GM12878 (cell line): ENCODE results near the gene USP47. TPM values are rescaled to one million over a fixed set of nuclear protein-coding genes. Genes with fewer than 3 reads are reported as not detected.

Source experiments
- ATAC-seq: fragments of 200-7000 bp; cut with Tn5 transposase; 3 replicates; pipeline ENCODE4 v1.9.1; 2020; ENCODE audit warnings: mild to moderate bottlenecking, moderate library complexity
- BruUV-seq: library from RNA; stranded (reverse); fragments of 400-500 nt; replicated peaks from 2 replicates; lab custom pipeline; 2021; lab: Mats Ljungman, UMichigan
- CTCF ChIA-PET: fragments of 300-600 bp; sonication (Branson Sonifier 250); formaldehyde crosslinking; extraction: SDS; loops from one replicate; lab custom pipeline; 2021; ENCODE audit warnings: inconsistent platforms; lab: Yijun Ruan, JAX
- POLR2A ChIA-PET: fragments of 350-600 bp; formaldehyde crosslinking; extraction: SDS; loops from one replicate; lab custom pipeline; 2021; ENCODE audit warnings: inconsistent platforms; lab: Charles Lee
- RAD21 ChIA-PET: fragments of 300-600 bp; sonication (Branson Sonifier 250); formaldehyde crosslinking; loops from one replicate; lab custom pipeline; 2023; ENCODE audit warnings: antibody characterized with exemption; ENCODE audit not compliant: unreplicated experiment; lab: Charles Lee
- SMC1A ChIA-PET: fragments of 300-600 bp; sonication (Branson Sonifier 250); formaldehyde crosslinking; loops from one replicate; lab custom pipeline; 2023; ENCODE audit not compliant: unreplicated experiment, uncharacterized antibody; lab: Charles Lee
- DNase-seq: peaks from one replicate; pipeline ENCODE4 v3.0.0-alpha.2; 2011; ENCODE audit warnings: low read depth, low spot score
- FAIRE-seq: peaks from 3 replicates; lab custom pipeline; 2011; peaks lifted over from hg19 to GRCh38; lab: Jason Lieb, UNC
- H2AFZ ChIP-seq: 2 replicates; pipeline ENCODE4 v1.6.0; 2011; ENCODE audit warnings: low read depth, low read length, control low read depth; ENCODE audit not compliant: control insufficient read depth
- H3K27ac ChIP-seq: 2 replicates; pipeline ENCODE4 v1.5.1; 2011; ENCODE audit warnings: control low read depth; ENCODE audit not compliant: control insufficient read depth, insufficient read depth
- H3K27me3 ChIP-seq, 2 experiments: replicated peaks in 1 of 2; 2 replicates each; pipeline versions ENCODE4 v1.6.0 to v1.6.1; 2011; ENCODE audit warnings: low read length in 1 of 2; ENCODE audit not compliant: control insufficient read depth in 2 of 2, insufficient read depth in 2 of 2
- H3K36me3 ChIP-seq, 2 experiments: 2 replicates each; pipeline ENCODE4 v1.5.1; 2011; ENCODE audit warnings: low read length in 1 of 2; ENCODE audit not compliant: control insufficient read depth in 2 of 2, insufficient read depth in 2 of 2
- H3K4me1 ChIP-seq: 2 replicates; pipeline ENCODE4 v1.6.1; 2011; ENCODE audit warnings: mild to moderate bottlenecking, low read length, moderate library complexity, mixed read lengths; ENCODE audit not compliant: control insufficient read depth, insufficient read depth
- H3K4me2 ChIP-seq: 2 replicates; pipeline ENCODE4 v1.6.0; 2011; ENCODE audit warnings: control low read depth; ENCODE audit not compliant: control insufficient read depth, insufficient read depth
- H3K4me3 ChIP-seq: fragments of 200-600 bp; sonication (generic); 2 replicates; pipeline ENCODE4 v1.5.1; 2016
- H3K79me2 ChIP-seq: 2 replicates; pipeline ENCODE4 v1.6.0; 2011; ENCODE audit warnings: low read length; ENCODE audit not compliant: control insufficient read depth, insufficient read depth
- H3K9ac ChIP-seq: 2 replicates; pipeline ENCODE4 v1.8.0; 2011; ENCODE audit warnings: low read length, control low read depth, mixed read lengths; ENCODE audit not compliant: control insufficient read depth, insufficient read depth
- H3K9me3 ChIP-seq: replicated peaks from 3 replicates; pipeline ENCODE4 v1.5.1; 2011; ENCODE audit warnings: mild to moderate bottlenecking, low read length; ENCODE audit not compliant: control insufficient read depth, insufficient read depth
- H4K20me1 ChIP-seq: 2 replicates; pipeline ENCODE4 v1.6.0; 2011; ENCODE audit not compliant: control insufficient read depth, insufficient read depth
- CBX3 ChIP-seq: fragments of 200-600 bp; sonication (generic); IDR thresholded peaks from 2 replicates; pipeline ENCODE4 v1.6.1; 2016; ENCODE audit warnings: low read depth, borderline replicate concordance
- CREB1 ChIP-seq: IDR thresholded peaks from 2 replicates; pipeline ENCODE4 v1.6.1; 2012; ENCODE audit warnings: low read depth, mild to moderate bottlenecking, inconsistent platforms
- CUX1 ChIP-seq: IDR thresholded peaks from 2 replicates; pipeline ENCODE4 v1.6.1; 2012; ENCODE audit warnings: improper control_type of control experiment, low read depth, low read length; ENCODE audit not compliant: insufficient replicate concordance
- GATAD2B ChIP-seq: fragments of 450-650 bp; conservative IDR thresholded peaks from 2 replicates; pipeline ENCODE4 v1.6.1; 2017; ENCODE audit warnings: low read depth, mild to moderate bottlenecking, moderate library complexity
- HDGF ChIP-seq: fragments of 450-650 bp; IDR thresholded peaks from 2 replicates; pipeline ENCODE4 v1.6.1; 2016; ENCODE audit warnings: antibody characterized with exemption
- JUND ChIP-seq: IDR thresholded peaks from 2 replicates; pipeline ENCODE4 v1.6.1; 2012; ENCODE audit warnings: low read depth, mild to moderate bottlenecking, low read length, improper control_type of control experiment, moderate library complexity
- NBN ChIP-seq: fragments of 450-650 bp; IDR thresholded peaks from 2 replicates; pipeline ENCODE4 v1.6.1; 2016
- POLR2AphosphoS5 ChIP-seq: IDR thresholded peaks from 2 replicates; pipeline ENCODE4 v1.6.1; 2011; ENCODE audit warnings: mild to moderate bottlenecking, low read length, inconsistent platforms
- RAD21 ChIP-seq: IDR thresholded peaks from 2 replicates; pipeline ENCODE4 v1.6.1; 2011; ENCODE audit warnings: mild to moderate bottlenecking, low read depth, low read length, moderate library complexity; ENCODE audit not compliant: insufficient read depth
- RBBP5 ChIP-seq: fragments of 200-600 bp; sonication (generic); conservative IDR thresholded peaks from 2 replicates; pipeline ENCODE4 v1.6.1; 2016
- RELA ChIP-seq: fragments of 450-650 bp; IDR thresholded peaks from 2 replicates; pipeline ENCODE4 v1.8.0; 2014; ENCODE audit warnings: borderline replicate concordance; ENCODE audit not compliant: partially characterized antibody
- TARDBP ChIP-seq: IDR thresholded peaks from 2 replicates; pipeline ENCODE4 v1.6.1; 2016; ENCODE audit warnings: borderline replicate concordance
- ZNF207 ChIP-seq: fragments of 450-650 bp; IDR thresholded peaks from 2 replicates; pipeline ENCODE4 v1.6.1; 2014; ENCODE audit warnings: antibody characterized with exemption, mild to moderate bottlenecking, borderline replicate concordance
- WGBS: methylation state at CpG from one replicate; pipeline ENCODE4 v1.1.6; 2016; ENCODE audit warnings: low lambda C conversion rate; ENCODE audit not compliant: insufficient replicate concordance, insufficient coverage; ENCODE audit errors: missing lambda C conversion rate; 5-methylcytosine and 5-hydroxymethylcytosine counted together
- in situ Hi-C: fragments of 300-500 bp; cut with MboI; formaldehyde crosslinking; loops from 9 replicates; pipeline ENCODE4 v1.14.3; 2018; ENCODE audit warnings: mixed read lengths
- intact Hi-C: fragments of 100-400 bp; cut with micrococcal nuclease; formaldehyde crosslinking; loops from one replicate; pipeline ENCODE4 v1.14.2; 2022; ENCODE audit not compliant: unreplicated experiment
- polyA plus RNA-seq, 11 experiments: library from polyadenylated mRNA; depleted of rRNA in 4 of 11; unstranded in 6 of 11; stranded (reverse) in 5 of 11; fragments of >200 nt; fragmentation: Nextera tagmentation in 4 of 11; fragmentation: Illumina TruSeq in 1 of 11; extraction: Ambion mirVana in 4 of 11; extraction: Trizol in 1 of 11; gene quantifications; 1 replicate in 1 of 11; 2 replicates in 10 of 11; pipeline versions ENCODE4 v1.2.1 to v1.2.3, GENCODE V29; 2011 to 2016; ENCODE audit warnings: inconsistent platforms in 2 of 11, missing spikeins in 2 of 11, low read depth in 1 of 11
- total RNA-seq, 4 experiments: library from RNA; depleted of rRNA in 3 of 4; stranded (reverse); fragments of >200 nt in 3 of 4; fragmentation: Illumina TruSeq in 1 of 4; extraction: Trizol in 1 of 4; gene quantifications; 2 replicates each; pipeline versions ENCODE4 v1.2.1 to v1.2.3, GENCODE V29; 2013 to 2021
- TF ChIP-seq, protein P1 (sequence below): fragments of 450-650 bp; IDR thresholded peaks from 2 replicates; pipeline ENCODE4 v1.6.1; 2017; ENCODE audit warnings: mild to moderate bottlenecking
- TF ChIP-seq, protein P2 (sequence below): IDR thresholded peaks from 2 replicates; pipeline ENCODE4 v1.6.1; 2012; ENCODE audit warnings: low read length, inconsistent platforms

The USP47 gene
- total and polyA plus RNA-seq, 10 of the 15 experiments (the other 5 are each of a cell fraction or from before 2014, with no cell fraction given), result 13.9 to 54.0 (median 31.6) TPM

GRCh38 chr11:11807811-11808782, 33.7 kb upstream of the USP47 start:
- no peaks in the 10 kb centered on the region for H4K20me1 ChIP-seq
- ATAC-seq (no peak), FAIRE-seq (peak; percentile 27), DNase-seq (no peak)
- no peak overlapping the region for H3K27ac ChIP-seq
- H3K4me3 ChIP-seq, result no peak overlapping the region
- no peak for TF ChIP-seq CBX3
- TF ChIP-seq, protein P1, sequence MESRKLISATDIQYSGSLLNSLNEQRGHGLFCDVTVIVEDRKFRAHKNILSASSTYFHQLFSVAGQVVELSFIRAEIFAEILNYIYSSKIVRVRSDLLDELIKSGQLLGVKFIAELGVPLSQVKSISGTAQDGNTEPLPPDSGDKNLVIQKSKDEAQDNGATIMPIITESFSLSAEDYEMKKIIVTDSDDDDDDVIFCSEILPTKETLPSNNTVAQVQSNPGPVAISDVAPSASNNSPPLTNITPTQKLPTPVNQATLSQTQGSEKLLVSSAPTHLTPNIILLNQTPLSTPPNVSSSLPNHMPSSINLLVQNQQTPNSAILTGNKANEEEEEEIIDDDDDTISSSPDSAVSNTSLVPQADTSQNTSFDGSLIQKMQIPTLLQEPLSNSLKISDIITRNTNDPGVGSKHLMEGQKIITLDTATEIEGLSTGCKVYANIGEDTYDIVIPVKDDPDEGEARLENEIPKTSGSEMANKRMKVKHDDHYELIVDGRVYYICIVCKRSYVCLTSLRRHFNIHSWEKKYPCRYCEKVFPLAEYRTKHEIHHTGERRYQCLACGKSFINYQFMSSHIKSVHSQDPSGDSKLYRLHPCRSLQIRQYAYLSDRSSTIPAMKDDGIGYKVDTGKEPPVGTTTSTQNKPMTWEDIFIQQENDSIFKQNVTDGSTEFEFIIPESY, result no peak
- no peak for TF ChIP-seq CREB1
- no peak for TF ChIP-seq RELA
- no peak for TF ChIP-seq JUND
- TF ChIP-seq GATAD2B, result no peak
- no peak for TF ChIP-seq ZNF207
- no peak for TF ChIP-seq CUX1
- TF ChIP-seq TARDBP, result no peak
- TF ChIP-seq HDGF, result no peak
- no peak for TF ChIP-seq POLR2AphosphoS5
- TF ChIP-seq RBBP5, result no peak
- no peak for TF ChIP-seq RAD21
- TF ChIP-seq, protein P2, sequence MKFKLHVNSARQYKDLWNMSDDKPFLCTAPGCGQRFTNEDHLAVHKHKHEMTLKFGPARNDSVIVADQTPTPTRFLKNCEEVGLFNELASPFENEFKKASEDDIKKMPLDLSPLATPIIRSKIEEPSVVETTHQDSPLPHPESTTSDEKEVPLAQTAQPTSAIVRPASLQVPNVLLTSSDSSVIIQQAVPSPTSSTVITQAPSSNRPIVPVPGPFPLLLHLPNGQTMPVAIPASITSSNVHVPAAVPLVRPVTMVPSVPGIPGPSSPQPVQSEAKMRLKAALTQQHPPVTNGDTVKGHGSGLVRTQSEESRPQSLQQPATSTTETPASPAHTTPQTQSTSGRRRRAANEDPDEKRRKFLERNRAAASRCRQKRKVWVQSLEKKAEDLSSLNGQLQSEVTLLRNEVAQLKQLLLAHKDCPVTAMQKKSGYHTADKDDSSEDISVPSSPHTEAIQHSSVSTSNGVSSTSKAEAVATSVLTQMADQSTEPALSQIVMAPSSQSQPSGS, result no peak
- no peak for TF ChIP-seq NBN
- no peak overlapping the region for H3K4me2 ChIP-seq
- in situ Hi-C loops, result no loop called here
- 45% methylated on average over 8 of the region's 8 CpGs for WGBS
- no peaks in the 10 kb centered on the region for H3K36me3 ChIP-seq
- H3K9ac ChIP-seq, result no peak overlapping the region
- H3K27me3 ChIP-seq, result no peaks in the 10 kb centered on the region; a peak in 1 of 4 replicates
- ChIA-PET SMC1A (interaction anchor here (1.2 to 1.3 kb wide), 2 partner anchors 9 to 58 kb away, joined by 3 read pairs; no protein-coding TSS in a partner anchor), RAD21 (interaction anchor here (0.5 kb wide), 1 partner anchor 163 kb away, joined by 5 read pairs; no protein-coding TSS in a partner anchor), POLR2A (no interaction called here), CTCF (interaction anchor here (1.7 to 2.5 kb wide), 3 partner anchors 9 to 159 kb away, joined by 6 to 8 read pairs (median 8); no protein-coding TSS in a partner anchor)
- no peaks in the 10 kb centered on the region for H3K4me1 ChIP-seq
- no peaks in the 10 kb centered on the region for H3K79me2 ChIP-seq
- H3K9me3 ChIP-seq, result no peaks in the 10 kb centered on the region
- intact Hi-C loops, result no loop called here
- BruUV-seq, result no TSS peak
- H2AFZ ChIP-seq, result no peak overlapping the region
